HFF-Myc (cell line): ENCODE measurements around the gene VPS25.

Experiments used
- DNase-seq: peaks from one replicate; pipeline ENCODE4 v3.0.0-alpha.2; 2011; ENCODE audit warnings: low read depth; ENCODE audit errors: extremely low read depth
- H3K4me3 ChIP-seq: replicated peaks from 2 replicates; pipeline ENCODE4 v1.5.1; 2011; ENCODE audit warnings: low read depth, mild to moderate bottlenecking, control low read depth, low read length
- TF ChIP-seq, protein P1 (sequence below): IDR thresholded peaks from 2 replicates; pipeline ENCODE4 v1.5.1; 2012; ENCODE audit warnings: mild to moderate bottlenecking, low read depth, low read length, control low read depth; ENCODE audit errors: missing control alignments

The VPS25 gene

GRCh38 chr17:42780851-42781638 is 7.8 kb downstream of the VPS25 start:
- DNase-seq = no peak
- TF ChIP-seq, protein P1, sequence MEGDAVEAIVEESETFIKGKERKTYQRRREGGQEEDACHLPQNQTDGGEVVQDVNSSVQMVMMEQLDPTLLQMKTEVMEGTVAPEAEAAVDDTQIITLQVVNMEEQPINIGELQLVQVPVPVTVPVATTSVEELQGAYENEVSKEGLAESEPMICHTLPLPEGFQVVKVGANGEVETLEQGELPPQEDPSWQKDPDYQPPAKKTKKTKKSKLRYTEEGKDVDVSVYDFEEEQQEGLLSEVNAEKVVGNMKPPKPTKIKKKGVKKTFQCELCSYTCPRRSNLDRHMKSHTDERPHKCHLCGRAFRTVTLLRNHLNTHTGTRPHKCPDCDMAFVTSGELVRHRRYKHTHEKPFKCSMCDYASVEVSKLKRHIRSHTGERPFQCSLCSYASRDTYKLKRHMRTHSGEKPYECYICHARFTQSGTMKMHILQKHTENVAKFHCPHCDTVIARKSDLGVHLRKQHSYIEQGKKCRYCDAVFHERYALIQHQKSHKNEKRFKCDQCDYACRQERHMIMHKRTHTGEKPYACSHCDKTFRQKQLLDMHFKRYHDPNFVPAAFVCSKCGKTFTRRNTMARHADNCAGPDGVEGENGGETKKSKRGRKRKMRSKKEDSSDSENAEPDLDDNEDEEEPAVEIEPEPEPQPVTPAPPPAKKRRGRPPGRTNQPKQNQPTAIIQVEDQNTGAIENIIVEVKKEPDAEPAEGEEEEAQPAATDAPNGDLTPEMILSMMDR = no peak
- H3K4me3 ChIP-seq = peak overlapping the region; percentile 50

GRCh38 chr17:42781639-42782165 is 8.5 kb downstream of the VPS25 start:
- TF ChIP-seq, protein P1 = no peak
- peak overlapping the region; percentile 50 for H3K4me3 ChIP-seq
- no peak for DNase-seq

GRCh38 chr17:42782166-42783061 is 9.2 kb downstream of the VPS25 start:
- H3K4me3 ChIP-seq = peak overlapping the region; percentile 50
- TF ChIP-seq, protein P1 = no peak
- no peak for DNase-seq

GRCh38 chr17:42783062-42783790 is 10.0 kb downstream of the VPS25 start:
- no peak for DNase-seq
- H3K4me3 ChIP-seq = no peak overlapping the region
- TF ChIP-seq, protein P1 = no peak

DNA sequence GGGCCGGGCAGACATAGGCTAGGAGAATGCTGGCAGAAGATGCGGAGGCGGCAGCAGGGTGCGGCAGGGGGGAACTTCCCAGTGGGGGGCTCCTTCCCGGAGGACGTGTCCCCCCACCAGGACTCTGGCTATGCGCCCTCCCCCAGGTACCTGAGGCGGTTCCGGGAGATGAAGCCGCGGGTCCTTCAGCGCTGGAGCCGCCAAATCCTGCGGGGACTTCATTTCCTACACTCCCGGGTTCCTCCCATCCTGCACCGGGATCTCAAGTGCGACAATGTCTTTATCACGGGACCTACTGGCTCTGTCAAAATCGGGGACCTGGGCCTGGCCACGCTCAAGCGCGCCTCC is 10.5 kb downstream of the VPS25 start:
- DNase-seq = no peak
- TF ChIP-seq, protein P1 = no peak
- H3K4me3 ChIP-seq = no peak overlapping the region

DNA sequence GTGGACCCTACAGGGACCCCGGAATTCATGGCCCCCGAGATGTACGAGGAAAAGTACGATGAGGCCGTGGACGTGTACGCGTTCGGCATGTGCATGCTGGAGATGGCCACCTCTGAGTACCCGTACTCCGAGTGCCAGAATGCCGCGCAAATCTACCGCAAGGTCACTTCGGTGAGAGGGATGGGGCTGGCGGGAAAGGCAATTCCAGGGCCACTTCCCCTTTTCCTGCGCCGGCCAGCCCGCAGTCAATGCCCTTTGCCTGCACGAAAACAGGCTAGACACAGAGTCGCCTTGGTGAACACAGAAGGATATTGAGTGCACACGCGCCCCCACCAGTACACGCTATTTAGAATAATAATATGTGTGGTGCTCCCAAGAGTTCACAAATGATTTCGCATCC is 11.2 kb downstream of the VPS25 start:
- DNase-seq = no peak
- no peak overlapping the region for H3K4me3 ChIP-seq
- TF ChIP-seq, protein P1 = no peak
